GM21360 (cell line): ENCODE measurements around the gene PDXDC1.
"Not testable (repeated sequence)": the region's sequence is repeated elsewhere in the genome, so short reads cannot be mapped to it uniquely, and the experiment has no call there.

Experiments
- ATAC-seq: cut with Tn5 transposase; IDR thresholded peaks from one replicate; pipeline ENCODE4 v1.9.1; 2021; ENCODE audit warnings: mild to moderate bottlenecking, moderate library complexity; ENCODE audit not compliant: unreplicated experiment

Gene PDXDC1

GRCh38 chr16:15012941-15013340 is 38.1 kb downstream of the PDXDC1 start:
- ATAC-seq = not testable (repeated sequence)

DNA sequence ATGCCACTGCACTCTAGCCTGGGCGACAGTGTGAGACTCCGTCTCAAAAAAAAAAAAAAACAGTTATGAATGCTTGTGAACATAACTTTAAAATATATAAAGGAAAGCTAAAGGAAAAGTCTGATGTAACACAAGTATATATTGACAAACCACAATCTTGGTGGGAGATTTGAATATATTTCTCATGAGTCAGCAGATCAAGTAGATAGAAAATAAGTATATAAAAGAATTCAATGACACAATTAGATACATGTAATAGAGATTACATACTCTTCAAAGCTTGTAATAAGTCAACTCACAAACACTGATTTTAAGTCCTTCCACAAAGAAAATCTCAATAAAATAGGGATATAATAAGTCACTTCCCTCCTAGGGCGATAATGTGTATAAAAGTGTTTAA is 40.8 kb downstream of the PDXDC1 start:
- ATAC-seq = not testable (repeated sequence)

GRCh38 chr16:15016354-15016753 is 41.5 kb downstream of the PDXDC1 start:
- not testable (repeated sequence) for ATAC-seq

GRCh38 chr16:15016951-15017580 is 42.2 kb downstream of the PDXDC1 start:
- not testable (repeated sequence) for ATAC-seq

DNA sequence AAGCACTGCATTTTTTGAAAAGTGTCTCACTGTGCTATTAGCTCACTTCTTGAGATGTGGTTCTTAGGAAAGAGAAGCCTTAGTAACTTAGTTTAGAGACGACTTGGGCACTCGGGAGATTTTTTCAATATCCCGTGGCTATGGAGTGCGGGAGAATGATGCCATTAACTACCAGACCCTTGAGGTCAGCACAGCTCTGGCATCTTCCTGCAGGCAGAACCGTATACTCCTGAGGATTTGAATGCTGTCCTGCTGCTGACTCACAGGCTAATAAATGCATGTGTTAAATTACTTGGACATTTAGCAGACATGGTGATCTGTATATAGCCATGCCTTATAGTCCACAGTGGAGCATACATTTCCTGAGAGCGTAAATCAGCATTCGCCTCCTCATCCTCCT is 46.6 kb downstream of the PDXDC1 start:
- ATAC-seq = not testable (repeated sequence)

- ATAC-seq = not testable (repeated sequence)
Observed at GRCh38 chr16:15022194-15022593, 47.4 kb downstream of the PDXDC1 start.

GRCh38 chr16:15023381-15024077 is 48.7 kb downstream of the PDXDC1 start:
- ATAC-seq = not testable (repeated sequence)

GRCh38 chr16:15024858-15025199 is 50.0 kb downstream of the PDXDC1 start:
- not testable (repeated sequence) for ATAC-seq

DNA sequence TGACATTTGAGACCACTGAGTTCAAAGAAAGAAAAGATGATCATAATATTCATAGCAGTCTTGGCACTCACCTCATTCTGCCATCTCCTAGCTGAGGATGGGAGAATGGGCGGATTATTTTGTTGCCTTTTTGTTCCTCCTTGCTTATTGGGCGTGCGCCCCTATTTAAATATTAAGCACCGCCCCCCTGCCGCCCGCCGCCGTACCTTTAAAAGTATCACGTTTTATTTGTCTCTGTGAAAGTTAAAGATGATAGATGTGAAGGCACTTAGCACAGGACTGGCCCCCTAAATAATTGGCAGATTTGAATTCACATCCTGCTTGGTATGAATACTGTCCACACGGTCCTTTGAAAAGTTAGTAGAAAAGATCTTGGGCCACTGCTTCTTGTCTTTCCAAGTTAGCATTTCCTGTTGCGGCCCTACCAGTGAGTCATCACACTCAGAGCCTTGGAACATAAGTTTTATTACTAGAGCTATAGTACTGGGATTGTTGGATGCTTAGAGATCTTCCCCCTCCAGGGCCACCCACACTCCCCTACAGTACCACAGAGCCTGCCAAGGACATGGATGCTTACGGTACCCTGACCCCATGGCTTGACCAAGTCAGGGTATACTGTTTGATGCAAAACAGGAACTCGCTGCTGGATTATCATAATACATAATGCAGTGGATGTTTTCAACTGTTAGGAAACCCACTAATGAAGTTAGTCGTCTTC is 50.6 kb downstream of the PDXDC1 start:
- ATAC-seq = not testable (repeated sequence)

GRCh38 chr16:15027051-15027450 is 52.2 kb downstream of the PDXDC1 start:
- not testable (repeated sequence) for ATAC-seq

GRCh38 chr16:15027503-15028344 is 52.9 kb downstream of the PDXDC1 start:
- not testable (repeated sequence) for ATAC-seq

GRCh38 chr16:15028345-15028715 is 53.5 kb downstream of the PDXDC1 start:
- ATAC-seq = not testable (repeated sequence)

GRCh38 chr16:15028801-15029698 is 54.2 kb downstream of the PDXDC1 start:
- ATAC-seq = not testable (repeated sequence)

- not testable (repeated sequence) for ATAC-seq
Observed at GRCh38 chr16:15029749-15030148, 54.9 kb downstream of the PDXDC1 start.

DNA sequence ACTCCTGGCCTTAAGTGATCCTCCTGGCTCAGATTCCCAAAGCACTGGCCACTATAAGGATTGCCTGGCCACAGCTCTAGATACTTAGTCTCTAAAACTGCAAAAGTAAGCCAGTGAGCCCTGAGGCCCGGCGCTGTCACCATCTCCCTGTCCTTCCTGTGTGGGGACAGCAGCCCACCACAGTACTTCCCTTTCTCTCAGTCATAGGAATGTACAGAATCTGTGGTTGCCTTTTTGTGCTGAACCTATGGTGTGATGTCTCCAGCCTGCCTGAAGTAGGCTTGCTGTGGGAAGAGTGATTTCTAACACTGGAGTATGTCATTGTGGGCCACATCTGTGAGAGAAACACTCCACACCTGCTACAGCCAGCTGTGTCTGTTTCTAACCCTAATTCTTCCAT is 56.4 kb downstream of the PDXDC1 start:
- ATAC-seq = no peak

DNA sequence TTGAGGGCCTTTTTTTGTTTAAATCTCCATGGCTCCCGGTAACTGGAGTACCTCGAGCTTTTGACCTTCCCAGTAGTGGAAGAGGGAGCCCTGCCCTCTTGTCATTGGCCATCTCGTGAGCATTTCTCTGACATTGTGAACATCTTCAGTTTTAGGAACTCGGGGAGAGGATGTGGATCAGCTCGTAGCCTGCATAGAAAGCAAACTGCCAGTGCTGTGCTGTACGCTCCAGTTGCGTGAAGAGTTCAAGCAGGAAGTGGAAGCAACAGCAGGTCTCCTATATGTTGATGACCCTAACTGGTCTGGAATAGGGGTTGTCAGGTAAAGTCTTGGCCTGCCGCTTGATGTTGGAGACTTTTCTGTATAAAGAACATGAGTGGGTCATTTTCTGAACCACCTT is 56.8 kb downstream of the PDXDC1 start:
- no peak for ATAC-seq

DNA sequence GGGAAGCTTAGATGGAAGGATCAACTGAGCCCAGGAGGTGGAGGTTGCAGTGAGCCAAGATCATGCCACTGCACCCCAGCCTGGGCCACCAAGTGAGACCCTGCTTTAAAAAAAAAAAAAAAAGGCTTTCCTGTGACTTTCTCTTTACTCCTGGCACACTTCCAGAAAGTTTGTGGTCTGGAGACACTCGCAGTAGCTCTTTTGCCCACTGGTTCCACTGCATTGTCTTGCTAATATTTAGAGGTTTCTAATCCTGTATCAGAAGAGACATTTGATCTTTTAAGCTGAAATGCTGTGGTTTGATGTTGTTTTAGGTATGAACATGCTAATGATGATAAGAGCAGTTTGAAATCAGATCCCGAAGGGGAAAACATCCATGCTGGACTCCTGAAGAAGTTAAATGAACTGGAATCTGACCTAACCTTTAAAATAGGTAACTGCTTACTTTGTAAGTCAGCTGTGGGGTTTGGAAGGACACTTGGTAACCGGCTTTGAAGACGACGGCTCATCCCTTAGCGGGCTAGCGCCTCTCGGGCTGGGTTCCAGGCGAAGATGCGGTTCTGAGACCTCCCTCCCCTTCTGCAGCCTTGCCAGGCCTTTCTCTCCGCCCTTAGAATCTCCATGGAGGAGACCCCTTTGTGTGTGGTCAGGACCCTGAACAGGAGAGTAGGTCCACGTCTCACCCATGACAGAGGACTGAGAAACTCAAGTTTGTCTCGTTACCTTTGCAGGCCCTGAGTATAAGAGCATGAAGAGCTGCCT is 57.9 kb downstream of the PDXDC1 start:
- no peak for ATAC-seq

DNA sequence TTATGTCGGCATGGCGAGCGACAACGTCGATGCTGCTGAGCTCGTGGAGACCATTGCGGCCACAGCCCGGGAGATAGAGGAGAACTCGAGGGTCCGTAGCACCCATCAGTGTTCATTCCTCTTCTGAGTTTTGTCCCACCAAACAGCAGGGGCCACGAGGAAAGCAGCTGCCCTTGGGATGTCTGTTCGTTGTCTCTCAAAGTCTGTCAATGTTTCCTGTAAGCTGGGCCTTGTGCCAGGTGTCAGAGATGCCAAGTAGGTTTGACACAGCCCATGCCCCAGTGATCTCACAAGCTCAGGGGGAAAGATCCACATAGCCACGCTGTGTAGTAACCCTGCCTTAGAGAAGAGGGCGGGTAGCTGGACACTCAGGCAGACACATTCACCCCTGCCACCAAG is 58.5 kb downstream of the PDXDC1 start:
- no peak for ATAC-seq
